ENCODE results near the gene PLEKHG4B.

The PLEKHG4B gene

DNA sequence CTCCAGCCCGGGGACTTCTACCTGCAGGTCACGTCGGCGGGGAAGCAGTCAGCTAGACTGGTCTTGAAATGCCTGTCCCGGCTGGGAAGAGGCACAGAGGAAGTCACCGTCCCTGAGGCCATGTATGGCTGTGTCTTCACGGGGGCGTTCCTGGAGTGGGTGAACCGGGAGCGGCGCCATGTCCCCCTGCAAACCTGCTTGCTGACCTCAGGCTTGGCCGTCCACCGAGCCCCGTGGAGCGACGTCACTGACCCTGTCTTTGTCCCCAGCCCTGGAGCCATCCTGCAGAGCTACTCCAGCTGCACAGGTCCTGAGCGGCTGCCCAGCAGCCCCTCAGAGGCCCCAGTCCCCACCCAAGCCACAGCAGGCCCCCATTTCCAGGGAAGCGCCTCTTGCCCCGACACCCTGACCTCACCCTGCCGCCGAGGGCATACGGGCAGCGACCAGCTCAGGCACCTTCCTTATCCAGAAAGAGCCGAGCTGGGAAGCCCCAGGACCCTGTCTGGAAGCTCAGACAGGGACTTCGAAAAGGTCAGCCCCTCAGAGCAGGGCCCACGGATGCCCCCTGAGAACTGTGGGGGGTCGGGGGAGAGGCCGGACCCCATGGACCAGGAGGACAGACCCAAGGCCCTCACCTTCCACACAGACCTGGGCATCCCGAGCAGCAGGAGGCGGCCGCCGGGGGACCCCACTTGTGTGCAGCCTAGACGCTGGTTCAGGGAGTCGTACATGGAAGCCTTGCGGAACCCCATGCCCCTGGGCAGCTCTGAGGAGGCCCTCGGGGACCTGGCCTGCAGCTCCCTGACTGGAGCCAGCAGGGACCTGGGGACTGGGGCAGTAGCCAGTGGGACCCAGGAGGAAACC lies 47.8 kb downstream of the PLEKHG4B start:
- FAIRE-seq = no peak

DNA sequence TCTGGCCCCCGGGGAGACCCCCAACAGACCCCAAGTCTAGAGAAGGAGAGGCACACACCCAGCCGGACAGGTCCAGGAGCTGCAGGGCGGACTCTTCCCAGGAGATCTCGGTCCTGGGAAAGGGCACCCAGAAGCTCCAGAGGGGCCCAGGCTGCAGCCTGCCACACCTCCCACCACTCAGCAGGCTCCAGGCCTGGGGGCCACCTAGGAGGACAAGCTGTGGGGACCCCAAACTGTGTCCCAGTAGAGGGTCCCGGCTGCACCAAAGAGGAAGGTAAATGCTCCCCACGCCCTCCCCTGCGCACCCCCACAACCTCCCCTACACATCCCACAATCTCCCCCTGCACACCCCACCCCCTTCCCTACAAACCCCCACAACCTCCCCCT lies 48.5 kb downstream of the PLEKHG4B start:
- FAIRE-seq = no peak

DNA sequence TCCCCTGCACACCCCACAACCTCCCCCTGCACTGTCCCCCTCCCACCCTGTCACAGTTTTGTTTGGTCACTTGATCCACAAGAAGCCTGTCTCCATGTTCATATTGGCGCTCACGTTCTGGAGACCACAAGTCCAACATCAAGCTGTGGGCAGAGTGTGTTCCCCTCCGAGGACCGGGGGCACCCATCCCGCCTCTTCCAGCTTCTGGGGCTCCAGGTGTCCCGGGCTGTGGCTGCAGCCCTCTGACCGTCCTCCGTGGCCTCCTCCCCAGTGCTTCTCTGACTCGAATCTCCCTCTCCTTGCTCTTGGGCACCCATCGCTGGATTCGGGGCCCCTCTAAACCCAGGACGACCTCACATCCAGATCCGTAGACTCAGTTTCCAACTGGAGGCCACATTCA lies 49.2 kb downstream of the PLEKHG4B start:
- FAIRE-seq = no peak

DNA sequence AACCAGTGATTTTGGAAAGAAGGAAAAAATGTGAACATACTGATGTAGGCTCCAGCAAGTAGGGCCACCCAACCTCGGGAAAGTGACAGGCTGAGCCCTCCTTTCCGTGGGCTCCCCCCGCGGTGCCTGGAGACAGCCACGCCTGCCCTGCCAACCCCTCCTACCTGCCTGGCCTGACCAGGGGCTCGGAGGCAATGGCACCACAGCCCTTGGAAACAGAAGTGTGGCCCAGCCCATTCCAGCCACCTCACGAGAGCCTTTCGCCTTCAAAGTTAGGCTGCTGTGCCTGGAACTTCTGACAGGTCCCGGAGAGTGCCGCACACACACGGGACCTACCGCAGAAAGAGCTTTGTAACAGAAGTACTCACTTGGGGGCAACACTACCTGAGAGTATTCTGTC lies 49.8 kb downstream of the PLEKHG4B start:
- FAIRE-seq = no peak

DNA sequence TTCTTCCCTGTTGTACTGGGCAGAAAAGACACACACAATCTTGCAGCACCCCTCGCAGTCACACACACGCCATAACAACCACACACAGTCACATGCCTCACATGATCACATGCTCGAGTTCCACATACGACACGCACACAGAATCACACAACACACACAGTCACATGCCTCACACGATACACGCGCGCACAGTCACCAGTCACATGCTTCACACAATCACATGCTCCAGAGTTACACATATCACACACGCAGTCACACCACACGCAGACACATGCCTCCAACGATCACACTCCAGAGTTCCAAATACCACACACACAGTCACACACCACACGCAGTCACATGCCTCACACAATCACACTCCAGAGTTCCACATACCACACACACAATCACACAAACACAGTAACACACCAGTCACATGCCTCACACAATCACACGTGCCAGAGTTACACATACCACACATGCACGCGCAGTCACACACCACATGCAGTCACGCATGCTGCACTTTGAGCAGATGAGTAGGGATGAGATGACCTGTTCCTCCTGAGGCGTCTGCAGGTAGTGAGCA lies 50.4 kb downstream of the PLEKHG4B start:
- no peak for FAIRE-seq

DNA sequence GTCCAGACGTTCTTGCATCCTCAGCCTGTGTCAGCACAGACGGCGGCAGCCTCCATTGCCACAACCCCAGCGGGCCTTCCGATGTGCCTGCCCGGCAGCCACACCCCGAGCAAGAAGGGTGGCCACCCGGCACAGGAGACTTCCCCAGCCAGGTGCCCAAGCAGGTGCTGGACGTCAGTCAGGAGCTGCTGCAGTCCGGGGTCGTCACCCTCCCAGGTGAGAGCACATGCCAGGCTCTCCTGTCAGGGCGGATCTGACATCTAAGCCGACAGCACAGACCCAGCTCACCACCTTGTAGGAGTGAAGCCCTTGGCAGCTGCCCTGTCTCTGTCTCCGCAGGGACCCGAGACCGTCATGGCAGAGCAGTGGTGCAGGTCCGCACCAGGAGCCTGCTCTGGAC lies 51.1 kb downstream of the PLEKHG4B start:
- FAIRE-seq = no peak

DNA sequence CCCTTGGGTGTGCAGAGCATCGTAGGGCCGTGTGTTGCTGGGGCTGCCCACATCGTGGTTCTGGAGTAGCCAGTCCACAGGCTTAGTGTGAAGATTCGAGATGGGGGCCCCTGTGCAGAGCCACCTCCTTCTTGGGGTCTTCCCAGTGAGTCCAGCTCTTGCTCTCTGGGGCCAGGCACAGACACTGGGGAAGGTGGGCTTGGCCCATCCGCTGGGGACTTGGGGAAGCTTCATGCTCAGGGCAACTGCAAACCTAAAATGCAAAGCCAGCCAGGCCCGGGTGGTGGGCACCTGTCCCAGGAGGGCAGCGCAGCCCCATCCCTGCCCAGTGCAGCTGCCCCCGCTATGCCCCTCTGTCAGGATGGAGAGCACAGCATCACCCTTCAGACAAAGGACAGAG lies 53.0 kb downstream of the PLEKHG4B start:
- FAIRE-seq = no peak

DNA sequence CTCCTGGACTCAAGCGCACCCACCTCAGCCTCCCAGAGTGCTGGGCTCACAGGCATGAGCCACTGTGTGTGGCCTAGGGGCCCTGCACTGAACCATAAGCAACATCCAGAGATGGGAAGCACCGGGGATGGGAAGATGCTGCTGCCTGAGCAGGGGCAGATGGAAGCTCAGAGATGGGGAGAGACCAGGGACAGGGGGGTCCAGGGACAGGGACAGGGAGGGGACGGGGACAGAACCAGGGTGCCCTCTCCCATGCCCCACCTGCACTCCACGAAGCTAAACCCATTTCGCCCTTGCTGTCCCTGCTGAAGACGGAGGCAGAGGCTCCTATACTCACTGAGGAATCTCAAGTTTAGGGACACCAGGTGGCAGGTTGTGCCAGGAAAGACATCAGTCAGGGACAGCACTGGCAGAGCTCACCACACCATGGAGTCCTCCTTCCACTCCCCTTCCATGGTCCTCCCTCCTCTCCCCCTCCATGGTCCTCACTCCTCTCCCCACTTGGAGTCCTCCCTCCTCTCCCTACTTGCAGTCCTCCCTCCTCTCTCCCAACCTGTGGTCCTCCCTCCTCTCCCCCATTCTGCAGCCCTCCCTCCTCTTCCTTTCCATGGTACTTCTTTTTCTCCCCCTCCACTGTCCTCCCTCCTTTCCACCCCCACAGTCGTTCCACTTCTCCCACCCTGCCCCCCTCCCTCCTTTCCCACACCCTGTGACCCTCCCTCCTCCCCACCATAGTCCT lies 53.8 kb downstream of the PLEKHG4B start:
- no peak for FAIRE-seq

DNA sequence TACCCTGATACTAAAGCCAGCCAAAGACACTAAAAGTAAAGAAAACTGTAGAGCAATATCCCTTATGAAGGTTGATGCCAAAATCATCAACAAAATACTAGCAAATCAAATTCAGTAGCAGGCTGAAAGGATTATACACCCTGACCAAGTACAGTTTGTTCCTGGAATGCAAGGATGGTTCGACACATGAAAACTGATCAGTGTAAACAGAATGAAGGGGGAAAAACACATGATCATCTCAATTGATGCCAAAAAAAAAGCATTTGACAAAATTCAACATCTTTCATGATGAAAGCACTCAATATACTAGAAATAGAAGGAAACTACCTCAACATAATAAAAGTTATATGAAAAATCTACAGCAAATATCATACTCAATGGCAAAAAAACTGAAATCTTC lies 55.8 kb downstream of the PLEKHG4B start:
- no peak for FAIRE-seq

DNA sequence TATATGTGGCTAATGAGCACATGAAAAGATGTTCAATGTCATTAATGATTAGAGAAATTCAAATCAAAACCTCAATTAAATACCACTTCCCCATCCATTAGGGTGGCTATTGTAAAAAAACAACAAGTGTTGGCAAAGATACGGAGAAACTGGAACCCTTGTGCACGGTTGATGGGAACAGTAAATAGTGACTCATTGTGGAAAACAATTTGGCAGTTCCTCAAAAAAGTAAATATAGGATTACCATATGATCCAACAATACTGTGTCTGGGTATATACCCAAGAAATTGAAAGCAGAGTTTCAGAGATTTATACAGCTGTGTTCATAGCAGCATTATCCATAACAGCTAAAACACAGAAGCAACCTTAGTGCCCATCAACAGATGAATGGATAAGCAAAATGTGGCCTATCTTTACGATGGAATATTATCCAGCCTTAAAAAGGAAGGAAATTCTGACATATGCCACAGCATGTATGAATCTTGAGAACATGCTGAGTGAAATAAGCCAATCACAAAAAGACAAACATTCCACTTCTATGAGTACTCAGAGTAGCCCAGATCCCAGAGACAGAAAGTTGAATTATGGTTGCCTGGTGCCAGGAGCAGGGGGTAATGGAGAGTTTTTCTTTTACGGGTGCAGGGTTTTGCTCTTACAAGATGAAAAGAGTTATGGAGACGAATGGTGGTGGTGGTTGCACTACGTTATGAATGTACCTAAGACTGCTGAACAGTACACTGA lies 57.9 kb downstream of the PLEKHG4B start:
- FAIRE-seq = no peak

DNA sequence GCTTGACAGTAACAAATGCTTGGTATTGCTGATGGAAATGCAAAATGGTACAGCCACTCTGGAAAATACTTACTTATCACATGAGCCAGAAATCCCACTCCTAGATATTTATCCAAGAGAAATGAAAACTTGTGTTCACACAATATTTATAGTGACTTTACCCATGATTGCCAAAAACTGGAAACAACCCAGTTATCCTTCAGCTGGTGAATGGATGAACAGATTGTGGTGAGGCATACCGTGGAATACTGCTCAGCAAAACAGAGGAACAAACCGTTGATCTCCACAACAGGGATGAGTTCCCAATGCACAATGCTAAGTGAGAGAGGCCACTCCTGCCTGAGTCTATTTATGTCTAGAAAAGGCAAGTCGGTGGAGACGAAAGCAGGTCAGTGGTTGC lies 58.8 kb downstream of the PLEKHG4B start:
- FAIRE-seq = no peak

DNA sequence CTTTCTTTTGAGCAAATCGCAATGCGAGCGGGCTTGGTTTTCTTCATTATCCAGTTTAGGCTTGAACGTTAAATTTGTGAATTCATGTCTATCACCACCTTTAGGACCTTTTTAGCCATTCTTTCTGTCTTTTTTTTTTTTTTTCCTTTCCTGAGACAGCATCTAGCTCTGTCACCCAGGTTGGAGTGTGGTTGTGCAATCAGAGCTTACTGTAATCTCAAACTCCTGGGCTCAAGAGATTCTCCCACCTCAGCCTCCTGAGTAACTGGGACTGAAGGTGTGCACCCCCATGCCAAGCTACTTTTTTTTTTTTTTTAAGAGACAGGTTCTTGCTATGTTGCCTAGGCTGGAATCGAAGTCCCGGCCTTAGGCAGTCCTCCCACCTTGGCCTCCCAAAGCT lies 60.1 kb downstream of the PLEKHG4B start:
- FAIRE-seq = no peak

DNA sequence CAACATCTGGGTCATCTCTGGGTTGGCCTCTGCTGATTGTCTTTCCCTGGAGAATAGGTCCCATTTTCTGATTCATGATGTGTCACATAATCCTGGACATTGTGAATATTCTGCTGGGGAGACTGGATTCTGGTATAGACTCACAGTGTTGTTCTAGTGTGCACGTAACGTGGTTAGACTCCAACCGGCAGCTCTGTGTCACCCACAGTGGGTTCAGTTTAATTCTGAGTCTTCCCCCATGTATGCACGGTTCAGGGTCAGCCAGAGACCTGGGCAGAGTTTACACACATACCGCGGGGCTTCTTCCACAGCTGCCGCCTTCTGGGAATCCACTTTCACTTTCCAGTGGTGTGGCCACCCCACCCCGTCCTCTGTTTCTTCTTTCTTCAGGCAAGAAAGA lies 61.3 kb downstream of the PLEKHG4B start:
- FAIRE-seq = no peak

DNA sequence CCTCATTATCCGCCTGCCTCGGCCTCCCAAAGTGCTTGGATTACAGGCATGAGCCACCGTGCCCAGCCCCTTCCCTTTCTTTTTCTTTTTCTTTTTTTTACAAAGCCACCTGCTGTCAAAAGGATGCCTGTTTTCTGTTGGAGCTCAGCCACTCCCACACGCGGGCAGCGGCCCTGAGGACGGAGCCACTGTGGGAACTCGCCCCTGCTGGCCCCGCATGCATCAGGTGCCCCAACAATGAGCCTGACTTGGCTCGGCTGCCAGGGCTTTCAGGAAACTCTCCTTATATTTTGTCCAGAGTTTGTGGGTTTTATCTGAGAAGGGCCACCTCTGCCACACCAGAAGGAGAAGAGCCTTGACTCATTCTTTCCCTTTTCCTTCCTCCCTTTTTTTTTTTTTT lies 62.3 kb downstream of the PLEKHG4B start:
- no peak for FAIRE-seq

DNA sequence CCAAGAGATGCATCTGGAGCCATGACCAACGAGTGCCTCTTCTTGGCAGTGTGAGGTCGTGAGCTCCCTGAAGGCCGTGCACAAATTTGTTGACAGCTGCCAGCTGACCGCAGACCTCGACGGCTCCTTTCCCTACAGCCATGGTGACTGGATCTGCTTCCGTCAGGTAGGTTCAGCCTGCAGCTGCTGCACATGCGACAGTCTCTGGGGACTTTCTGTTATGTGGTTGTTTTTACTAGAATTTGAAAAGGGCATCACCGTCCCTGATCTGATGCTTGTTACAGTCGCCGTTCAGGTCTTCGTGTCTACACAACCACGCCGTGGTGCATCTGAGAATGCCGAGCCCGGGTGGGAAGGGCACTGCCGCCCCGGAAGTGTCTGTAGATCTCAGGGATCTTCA lies 62.9 kb downstream of the PLEKHG4B start:
- FAIRE-seq = no peak

DNA sequence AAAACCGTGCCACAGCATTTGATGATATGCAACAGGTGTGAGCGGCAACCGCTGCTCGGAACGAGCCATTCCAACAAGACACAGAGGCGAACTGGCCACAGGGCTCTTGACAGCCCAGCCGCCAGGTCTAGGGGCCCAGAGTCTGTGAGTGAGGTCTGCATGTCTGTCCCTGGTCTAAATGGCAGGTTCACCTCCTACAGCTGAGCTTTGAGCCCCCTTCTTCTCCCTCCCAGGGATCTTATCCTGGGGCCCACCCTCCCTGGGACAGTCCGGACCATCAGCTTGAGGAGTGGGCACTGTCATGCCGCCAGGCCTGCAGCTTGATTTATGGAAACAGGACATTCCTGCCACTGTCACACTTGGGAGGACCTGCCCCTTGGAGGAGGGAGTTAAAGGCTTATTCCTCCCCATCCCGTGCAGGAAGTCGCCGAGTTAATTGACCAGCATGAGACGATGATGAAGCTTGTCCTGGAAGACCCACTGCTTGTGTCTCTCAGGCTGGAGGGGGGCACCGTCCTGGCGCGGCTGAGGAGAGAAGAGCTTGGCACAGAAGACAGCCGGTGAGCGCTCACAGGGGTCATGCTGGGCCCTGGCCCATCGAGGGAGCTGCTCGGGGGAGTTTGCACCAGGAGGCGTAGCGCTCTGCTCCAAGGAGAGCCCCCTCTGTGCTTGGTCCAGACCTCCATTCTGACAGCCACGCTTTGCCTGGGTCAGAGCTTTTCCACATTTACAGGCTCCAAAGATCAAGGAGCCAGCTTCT lies 63.9 kb downstream of the PLEKHG4B start:
- FAIRE-seq = no peak

DNA sequence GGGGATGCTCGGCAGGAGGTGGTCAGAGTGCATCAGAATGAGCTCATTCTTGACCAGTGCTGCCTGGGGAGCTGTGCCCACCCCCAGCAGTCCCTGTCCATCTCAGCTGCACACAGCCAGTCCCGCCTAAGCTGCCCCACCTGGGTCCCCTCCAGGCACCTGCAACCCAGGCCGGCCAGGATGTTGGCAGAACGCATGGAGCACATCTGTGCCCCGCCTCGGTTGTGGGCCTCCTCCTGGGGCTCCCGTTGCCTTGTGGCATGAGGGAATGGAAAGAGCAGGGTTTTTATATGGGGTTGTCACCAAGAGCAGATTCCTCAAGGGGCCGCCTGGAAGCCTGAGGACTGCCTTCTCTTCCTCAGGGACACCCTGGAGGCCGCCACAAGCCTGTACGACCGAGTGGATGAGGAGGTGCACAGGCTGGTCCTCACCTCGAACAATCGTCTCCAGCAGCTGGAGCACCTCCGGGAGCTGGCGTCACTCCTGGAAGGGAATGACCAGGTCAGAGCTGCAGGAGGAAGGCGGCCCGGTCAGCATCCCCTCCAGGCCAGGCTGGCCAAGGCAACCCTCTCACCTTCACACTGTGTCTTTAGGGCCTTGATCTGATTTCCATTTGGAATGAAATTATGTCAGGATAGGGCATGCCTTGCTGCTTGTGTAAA lies 64.6 kb downstream of the PLEKHG4B start:
- no peak for FAIRE-seq

DNA sequence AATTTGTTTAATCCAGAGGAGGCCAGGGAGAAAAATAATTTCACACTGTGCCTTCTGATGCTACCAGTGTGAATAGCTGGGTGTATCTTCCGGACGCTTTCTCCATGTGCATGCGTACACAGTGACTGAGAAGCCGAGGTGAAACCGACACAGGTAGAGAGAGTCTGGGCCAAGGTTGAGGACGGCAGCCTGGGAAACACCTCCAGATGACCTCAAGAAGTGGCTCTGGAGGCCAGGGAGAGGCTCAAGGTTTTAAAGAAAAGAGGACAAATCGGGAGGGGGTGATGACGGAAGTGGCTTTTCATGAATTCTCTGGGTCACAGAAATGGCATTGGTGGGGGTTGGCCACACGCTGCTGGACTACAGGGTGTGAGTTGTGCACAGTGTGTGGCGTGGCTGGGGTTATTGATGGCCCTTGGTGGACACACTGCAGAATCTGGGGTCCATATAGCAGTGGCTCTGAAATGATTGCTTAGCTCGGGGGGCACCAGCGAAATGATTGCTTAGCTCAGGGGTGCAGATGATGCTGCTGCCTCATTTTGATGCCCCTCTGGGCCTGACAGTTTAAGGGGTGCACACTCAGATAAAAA lies 65.3 kb downstream of the PLEKHG4B start:
- FAIRE-seq = no peak

DNA sequence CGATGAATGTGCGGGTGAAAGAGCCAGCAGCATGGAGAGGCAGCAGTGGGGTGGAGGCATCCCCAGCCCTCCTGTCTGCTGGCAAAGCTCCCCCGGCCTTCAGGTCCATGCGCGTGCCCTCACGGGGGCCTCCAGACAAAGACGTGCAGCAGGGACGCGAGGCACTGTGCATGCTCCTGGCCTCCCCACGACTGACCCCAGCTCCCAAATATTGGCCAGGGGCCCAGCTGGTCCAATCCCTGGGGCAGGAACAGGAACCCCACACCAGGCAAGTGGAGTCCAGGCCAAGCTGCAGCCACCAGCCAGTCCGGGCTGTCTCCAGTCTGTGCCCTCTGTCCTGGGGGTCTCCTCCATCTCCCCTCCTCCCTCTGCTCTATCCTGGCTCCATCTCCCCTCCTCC lies 65.8 kb downstream of the PLEKHG4B start:
- no peak for FAIRE-seq

DNA sequence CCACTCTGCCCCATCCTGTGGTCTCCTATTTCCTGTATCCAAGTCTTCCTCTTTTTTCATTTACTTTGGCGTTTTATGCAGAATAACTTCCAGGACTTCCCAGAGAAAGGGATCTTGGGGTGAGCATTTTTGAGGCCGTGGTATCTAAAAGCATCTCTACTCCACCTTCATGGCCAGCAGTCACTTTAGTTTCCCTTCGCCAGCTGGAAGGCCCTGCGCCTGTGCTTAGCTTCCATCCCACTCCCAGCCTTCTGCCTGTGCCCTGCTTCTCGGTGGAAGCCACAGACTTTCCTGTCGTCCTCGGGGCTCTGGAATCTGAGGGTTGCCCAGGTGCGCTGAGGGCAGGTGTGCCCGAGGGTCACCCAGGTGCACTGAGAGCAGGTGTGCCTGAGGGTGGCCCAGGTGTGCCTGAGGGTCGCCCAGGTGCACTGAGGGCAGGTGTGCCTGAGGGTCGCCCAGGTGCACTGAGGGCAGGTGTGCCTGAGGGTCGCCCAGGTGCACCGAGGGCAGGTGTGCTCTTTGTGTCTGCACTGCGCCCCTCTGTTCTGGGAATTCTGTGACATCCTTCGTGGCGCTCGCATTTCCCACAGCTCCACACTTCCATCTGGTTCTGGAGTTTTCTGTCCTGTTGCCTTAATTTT lies 67.0 kb downstream of the PLEKHG4B start:
- no peak for FAIRE-seq

Measured in A204.1 (cell line).